ENCODE results near the gene LLPH. TPM values are rescaled to one million over a fixed set of nuclear protein-coding genes. Genes with fewer than 3 reads are reported as not detected.
A peak's percentile ranks its signal among the peaks of the same experiment; 100 is the strongest.

The LLPH gene
- total RNA-seq, 2 experiments from 2014 or later, result 35.9 to 39.1 TPM

GRCh38 chr12:66117242-66117641, 13.3 kb downstream of the LLPH start:
- H3K27ac Mint-ChIP-seq, result no peak overlapping the region
- H3K4me1 Mint-ChIP-seq (ENCODE audit: low read depth), result peaks cover 18% of the 10 kb centered on the region
- ChIA-PET CTCF (interaction anchor here (1.3 kb wide), 1 partner anchor 10 kb away, joined by 3 read pairs; no protein-coding TSS in a partner anchor), POLR2A (no interaction called here)
- ATAC-seq, result no peak
- H3K36me3 Mint-ChIP-seq (ENCODE audit: low read depth), result peaks cover 18% of the 10 kb centered on the region
- H3K4me3 Mint-ChIP-seq, result no peak overlapping the region
- no peaks in the 10 kb centered on the region for H3K9me3 Mint-ChIP-seq (ENCODE audit: insufficient read depth)
- DNase-seq, result no peak
- H3K27me3 Mint-ChIP-seq (ENCODE audit: low read depth), result peaks cover 2% of the 10 kb centered on the region

- Mint-ChIP-seq H3K4me3 (no peak overlapping the region), H3K9me3 (ENCODE audit: insufficient read depth) (no peaks in the 10 kb centered on the region), H3K4me1 (ENCODE audit: low read depth) (peaks cover 10% of the 10 kb centered on the region), H3K27ac (no peak overlapping the region), H3K27me3 (ENCODE audit: low read depth) (peaks cover 3% of the 10 kb centered on the region), H3K36me3 (ENCODE audit: low read depth) (peaks cover 9% of the 10 kb centered on the region)
- no peak for DNase-seq
- no peak for ATAC-seq
- ChIA-PET CTCF (no interaction called here), POLR2A (no interaction called here)
These were observed 15.4 kb downstream of the LLPH start for GRCh38 chr12:66115071-66115600.

- Mint-ChIP-seq H3K27ac (no peak overlapping the region), H3K27me3 (ENCODE audit: low read depth) (peaks cover 3% of the 10 kb centered on the region), H3K36me3 (ENCODE audit: low read depth) (no peaks in the 10 kb centered on the region), H3K4me3 (no peak overlapping the region), H3K9me3 (ENCODE audit: insufficient read depth) (no peaks in the 10 kb centered on the region), H3K4me1 (ENCODE audit: low read depth) (peaks cover under 1% of the 10 kb centered on the region)
- CTCF ChIA-PET, result no interaction called here
- POLR2A ChIA-PET, result interaction anchor here (1.9 kb wide), 1 partner anchor 17 kb away, joined by 5 read pairs; the partner anchor contains the start of gene LLPH
- DNase-seq (no peak), ATAC-seq (no peak)
These were observed 17.1 kb downstream of the LLPH start for GRCh38 chr12:66113471-66113870.

GRCh38 chr12:66111605-66112004, 18.9 kb downstream of the LLPH start:
- Mint-ChIP-seq H3K36me3 (ENCODE audit: low read depth) (no peaks in the 10 kb centered on the region), H3K4me1 (ENCODE audit: low read depth) (peaks cover 4% of the 10 kb centered on the region), H3K27ac (no peak overlapping the region), H3K9me3 (ENCODE audit: insufficient read depth) (no peaks in the 10 kb centered on the region), H3K27me3 (ENCODE audit: low read depth) (peaks cover 3% of the 10 kb centered on the region), H3K4me3 (no peak overlapping the region)
- ATAC-seq, result no peak
- ChIA-PET CTCF (no interaction called here), POLR2A (interaction anchor here (1.9 kb wide), 1 partner anchor 19 kb away, joined by 5 read pairs; the partner anchor contains the start of gene LLPH)
- DNase-seq, result no peak

GRCh38 chr12:66109056-66109455, 21.5 kb downstream of the LLPH start:
- no peak overlapping the region for H3K27ac Mint-ChIP-seq
- H3K9me3 Mint-ChIP-seq (ENCODE audit: insufficient read depth), result no peaks in the 10 kb centered on the region
- peaks cover 4% of the 10 kb centered on the region for H3K4me1 Mint-ChIP-seq (ENCODE audit: low read depth)
- H3K36me3 Mint-ChIP-seq (ENCODE audit: low read depth), result no peaks in the 10 kb centered on the region
- H3K27me3 Mint-ChIP-seq (ENCODE audit: low read depth), result peaks cover 9% of the 10 kb centered on the region
- ATAC-seq, result no peak
- no peak overlapping the region for H3K4me3 Mint-ChIP-seq
- DNase-seq, result no peak
- POLR2A ChIA-PET, result no interaction called here
- CTCF ChIA-PET, result no interaction called here

- Mint-ChIP-seq H3K9me3 (ENCODE audit: insufficient read depth) (no peaks in the 10 kb centered on the region), H3K27ac (no peak overlapping the region), H3K36me3 (ENCODE audit: low read depth) (no peaks in the 10 kb centered on the region), H3K4me3 (no peak overlapping the region), H3K27me3 (ENCODE audit: low read depth) (peaks cover 12% of the 10 kb centered on the region), H3K4me1 (ENCODE audit: low read depth) (peaks cover 4% of the 10 kb centered on the region)
- POLR2A ChIA-PET, result no interaction called here
- DNase-seq (no peak), ATAC-seq (no peak)
- CTCF ChIA-PET, result interaction anchor here (1.1 kb wide), 1 partner anchor 601 kb away, joined by 3 read pairs; no protein-coding TSS in a partner anchor
These were observed 22.2 kb downstream of the LLPH start for GRCh38 chr12:66108386-66108785.

- ChIA-PET POLR2A (no interaction called here), CTCF (interaction anchor here (0.7 to 1.3 kb wide), 6 partner anchors 9 to 1217 kb away, joined by 3 to 4 read pairs (median 3); no protein-coding TSS in a partner anchor)
- no peak overlapping the region for H3K27ac Mint-ChIP-seq
- H3K27me3 Mint-ChIP-seq (ENCODE audit: low read depth), result peaks cover 14% of the 10 kb centered on the region
- no peak overlapping the region for H3K4me3 Mint-ChIP-seq
- H3K9me3 Mint-ChIP-seq (ENCODE audit: insufficient read depth), result no peaks in the 10 kb centered on the region
- H3K4me1 Mint-ChIP-seq (ENCODE audit: low read depth), result peaks cover 4% of the 10 kb centered on the region
- H3K36me3 Mint-ChIP-seq (ENCODE audit: low read depth), result no peaks in the 10 kb centered on the region
- DNase-seq (peak; percentile 78), ATAC-seq (peak; percentile 89)
These were observed 23.1 kb downstream of the LLPH start for GRCh38 chr12:66107451-66107915.

- no peaks in the 10 kb centered on the region for H3K36me3 Mint-ChIP-seq (ENCODE audit: low read depth)
- no peak overlapping the region for H3K4me3 Mint-ChIP-seq
- ATAC-seq (no peak), DNase-seq (no peak)
- ChIA-PET POLR2A (no interaction called here), CTCF (no interaction called here)
- no peak overlapping the region for H3K27ac Mint-ChIP-seq
- peaks cover 24% of the 10 kb centered on the region for H3K27me3 Mint-ChIP-seq (ENCODE audit: low read depth)
- H3K9me3 Mint-ChIP-seq (ENCODE audit: insufficient read depth), result no peaks in the 10 kb centered on the region
- H3K4me1 Mint-ChIP-seq (ENCODE audit: low read depth), result peaks cover 3% of the 10 kb centered on the region
These were observed 27.3 kb downstream of the LLPH start for GRCh38 chr12:66103016-66103913.

- no peaks in the 10 kb centered on the region for H3K9me3 Mint-ChIP-seq (ENCODE audit: insufficient read depth)
- DNase-seq (no peak), ATAC-seq (no peak)
- H3K4me3 Mint-ChIP-seq, result no peak overlapping the region
- H3K36me3 Mint-ChIP-seq (ENCODE audit: low read depth), result no peaks in the 10 kb centered on the region
- H3K27me3 Mint-ChIP-seq (ENCODE audit: low read depth), result peaks cover 9% of the 10 kb centered on the region
- ChIA-PET CTCF (no interaction called here), POLR2A (no interaction called here)
- no peak overlapping the region for H3K27ac Mint-ChIP-seq
- H3K4me1 Mint-ChIP-seq (ENCODE audit: low read depth), result no peaks in the 10 kb centered on the region
These were observed 37.8 kb downstream of the LLPH start for GRCh38 chr12:66092559-66093269.

GRCh38 chr12:66090157-66090556, 40.4 kb downstream of the LLPH start:
- Mint-ChIP-seq H3K4me1 (ENCODE audit: low read depth) (no peaks in the 10 kb centered on the region), H3K27ac (no peak overlapping the region), H3K27me3 (ENCODE audit: low read depth) (peaks cover 11% of the 10 kb centered on the region), H3K36me3 (ENCODE audit: low read depth) (no peaks in the 10 kb centered on the region), H3K9me3 (ENCODE audit: insufficient read depth) (no peaks in the 10 kb centered on the region), H3K4me3 (no peak overlapping the region)
- ChIA-PET CTCF (interaction anchor here (1.7 kb wide), 1 partner anchor 533 kb away, joined by 6 read pairs; no protein-coding TSS in a partner anchor), POLR2A (no interaction called here)
- ATAC-seq (no peak), DNase-seq (no peak)

GRCh38 chr12:66087365-66087943, 43.1 kb downstream of the LLPH start:
- POLR2A ChIA-PET, result no interaction called here
- Mint-ChIP-seq H3K27me3 (ENCODE audit: low read depth) (peaks cover 5% of the 10 kb centered on the region), H3K9me3 (ENCODE audit: insufficient read depth) (no peaks in the 10 kb centered on the region), H3K4me1 (ENCODE audit: low read depth) (no peaks in the 10 kb centered on the region), H3K36me3 (ENCODE audit: low read depth) (no peaks in the 10 kb centered on the region), H3K4me3 (no peak overlapping the region), H3K27ac (no peak overlapping the region)
- ATAC-seq (peak; percentile 76), DNase-seq (peak; percentile 69)
- CTCF ChIA-PET, result interaction anchor here (1.1 to 1.5 kb wide), 3 partner anchors 18 to 531 kb away, joined by 3 to 6 read pairs (median 3); no protein-coding TSS in a partner anchor
